ENCODE measurements around the gene COBL. TPM values are rescaled to one million over a fixed set of nuclear protein-coding genes. Genes with fewer than 3 reads are reported as not detected.

The COBL gene
- total RNA-seq, 1 donor from 2014 or later = not detected

GRCh38 chr7:51326656-51327286 is 10.2 kb upstream of the COBL start:
- intact Hi-C loops (cut with micrococcal nuclease) = no loop called here

GRCh38 chr7:51325908-51326307 is 9.3 kb upstream of the COBL start:
- intact Hi-C loops (cut with micrococcal nuclease) = no loop called here

GRCh38 chr7:51325261-51325676 is 8.7 kb upstream of the COBL start:
- intact Hi-C loops (cut with micrococcal nuclease) = no loop called here

GRCh38 chr7:51324206-51324898 is 7.7 kb upstream of the COBL start:
- intact Hi-C loops (cut with micrococcal nuclease) = no loop called here

- intact Hi-C loops (cut with micrococcal nuclease) = no loop called here
Measured at GRCh38 chr7:51321961-51322515, 5.4 kb upstream of the COBL start.

GRCh38 chr7:51318886-51319579 is 2.4 kb upstream of the COBL start:
- intact Hi-C loops (cut with micrococcal nuclease) = no loop called here

GRCh38 chr7:51318001-51318400 is 1.4 kb upstream of the COBL start:
- intact Hi-C loops (cut with micrococcal nuclease) = no loop called here

GRCh38 chr7:51317582-51317910 is 937 bp upstream of the COBL start:
- intact Hi-C loops (cut with micrococcal nuclease) = no loop called here

- intact Hi-C loops (cut with micrococcal nuclease) = no loop called here
Measured at GRCh38 chr7:51316262-51316665, 345 bp downstream of the COBL start.

- intact Hi-C loops (cut with micrococcal nuclease) = no loop called here
Measured at GRCh38 chr7:51315393-51316261, 982 bp downstream of the COBL start.

GRCh38 chr7:51314726-51315125 is 1.9 kb downstream of the COBL start:
- intact Hi-C loops (cut with micrococcal nuclease) = no loop called here

- intact Hi-C loops (cut with micrococcal nuclease) = no loop called here
Measured at GRCh38 chr7:51313738-51314425, 2.7 kb downstream of the COBL start.

- intact Hi-C loops (cut with micrococcal nuclease) = no loop called here
Measured at GRCh38 chr7:51312951-51313737, 3.5 kb downstream of the COBL start.

GRCh38 chr7:51311166-51311565 is 5.4 kb downstream of the COBL start:
- intact Hi-C loops (cut with micrococcal nuclease) = no loop called here

- intact Hi-C loops (cut with micrococcal nuclease) = no loop called here
Measured at GRCh38 chr7:51310131-51310583, 6.5 kb downstream of the COBL start.

- intact Hi-C loops (cut with micrococcal nuclease) = no loop called here
Measured at GRCh38 chr7:51309361-51310130, 7.1 kb downstream of the COBL start.

- intact Hi-C loops (cut with micrococcal nuclease) = no loop called here
Measured at GRCh38 chr7:51308696-51309095, 7.9 kb downstream of the COBL start.

GRCh38 chr7:51308265-51308664 is 8.3 kb downstream of the COBL start:
- intact Hi-C loops (cut with micrococcal nuclease) = no loop called here

- intact Hi-C loops (cut with micrococcal nuclease) = no loop called here
Measured at GRCh38 chr7:51307651-51308210, 8.9 kb downstream of the COBL start.
